ENCODE data around the gene ZBTB21.

Gene ZBTB21

GRCh38 chr21:42009831-42010506, at the start of gene ZBTB21:
TSS of gene ZBTB21 (minus strand) at chr21:42010360. CDS start at chr21:41994095, 16,265 bp downstream.
- peak; percentile 98 for DNase-seq (ENCODE audit: low read depth, low spot score)

GRCh38 chr21:42059721-42060120, 49.6 kb upstream of the ZBTB21 start:
- no peak for DNase-seq (ENCODE audit: low read depth, low spot score)

GRCh38 chr21:42059141-42059540, 49.0 kb upstream of the ZBTB21 start:
- no peak for DNase-seq (ENCODE audit: low read depth, low spot score)

DNA sequence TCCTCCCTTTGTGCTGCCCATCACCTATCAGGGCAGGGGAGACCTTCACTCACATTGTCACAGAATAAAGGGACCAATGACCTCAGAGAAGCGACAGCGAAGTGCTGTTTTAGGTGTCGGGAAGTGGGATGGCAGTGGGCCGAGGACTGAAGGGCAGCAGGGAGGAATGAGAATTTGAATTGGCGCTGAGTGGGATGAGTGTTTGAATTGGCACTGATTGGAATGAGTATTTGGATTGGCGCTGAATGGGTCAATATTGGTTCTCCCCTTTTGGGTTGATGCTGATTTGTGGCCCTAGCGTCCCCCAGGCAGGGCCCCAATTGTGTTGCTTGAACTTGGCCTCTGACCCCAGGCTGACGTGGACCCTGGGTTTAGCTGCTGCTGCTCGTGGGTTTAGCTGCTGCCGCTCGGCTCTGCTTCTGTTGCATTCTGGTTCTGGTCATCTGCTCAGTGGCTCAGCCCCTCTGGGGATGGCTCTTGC, 48.5 kb upstream of the ZBTB21 start:
- DNase-seq (ENCODE audit: low read depth, low spot score) = no peak

- no peak for DNase-seq (ENCODE audit: low read depth, low spot score)
These were observed 47.8 kb upstream of the ZBTB21 start for GRCh38 chr21:42057851-42058437.

DNA sequence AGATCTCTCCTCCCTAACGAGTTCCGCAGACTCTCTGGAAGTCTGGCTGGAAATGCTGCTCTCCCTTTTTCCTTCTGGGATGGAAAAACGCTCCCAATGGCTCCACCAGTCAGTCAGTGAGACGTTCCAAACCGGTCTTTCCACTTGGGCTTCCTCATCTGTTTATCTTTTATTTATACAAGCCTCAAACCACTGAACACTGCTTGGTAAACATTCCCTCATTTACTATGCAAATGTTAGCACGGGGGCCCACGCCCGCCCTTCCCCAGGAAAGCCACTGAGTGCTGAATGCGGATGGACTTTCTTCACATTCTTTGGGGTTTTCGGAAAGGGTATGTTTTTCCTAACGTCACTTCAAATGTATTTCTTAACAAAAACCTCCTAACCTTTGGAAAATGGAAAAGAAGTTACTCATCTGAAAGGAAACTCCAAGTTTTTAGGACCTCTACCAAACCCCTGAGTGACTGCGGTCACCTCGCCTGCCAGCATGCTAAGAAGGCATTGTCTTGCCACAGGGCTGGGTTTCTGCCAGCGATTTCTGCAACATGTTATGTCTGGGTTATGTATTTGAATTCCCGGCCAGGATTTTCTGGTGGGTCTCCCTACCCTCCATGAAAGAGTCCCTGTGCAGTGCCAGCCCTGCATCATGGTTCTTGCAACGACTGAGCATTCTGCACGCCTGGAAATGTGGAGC, 47.0 kb upstream of the ZBTB21 start:
- no peak for DNase-seq (ENCODE audit: low read depth, low spot score)

DNA sequence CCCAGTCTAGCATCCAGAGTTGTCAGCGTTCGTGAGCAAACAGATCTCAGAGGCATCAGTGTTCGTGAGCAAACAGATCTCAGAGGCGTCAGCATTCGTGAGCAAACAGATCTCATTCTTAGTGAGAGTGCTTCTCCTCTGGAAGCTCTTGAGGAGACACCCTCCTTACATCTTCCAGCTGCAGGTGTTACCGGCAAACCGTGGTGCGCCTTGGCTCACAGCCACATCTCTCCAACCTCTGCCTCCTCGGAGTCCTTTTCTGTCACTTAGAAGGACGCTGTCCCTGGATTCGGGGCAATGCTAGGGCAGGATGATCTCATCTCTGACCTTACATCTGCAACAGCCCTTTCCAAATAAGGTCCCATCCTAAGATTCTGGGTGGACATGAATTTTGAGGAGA, 46.3 kb upstream of the ZBTB21 start:
- no peak for DNase-seq (ENCODE audit: low read depth, low spot score)

GRCh38 chr21:42055425-42055824, 45.3 kb upstream of the ZBTB21 start:
- DNase-seq (ENCODE audit: low read depth, low spot score) = no peak

DNA sequence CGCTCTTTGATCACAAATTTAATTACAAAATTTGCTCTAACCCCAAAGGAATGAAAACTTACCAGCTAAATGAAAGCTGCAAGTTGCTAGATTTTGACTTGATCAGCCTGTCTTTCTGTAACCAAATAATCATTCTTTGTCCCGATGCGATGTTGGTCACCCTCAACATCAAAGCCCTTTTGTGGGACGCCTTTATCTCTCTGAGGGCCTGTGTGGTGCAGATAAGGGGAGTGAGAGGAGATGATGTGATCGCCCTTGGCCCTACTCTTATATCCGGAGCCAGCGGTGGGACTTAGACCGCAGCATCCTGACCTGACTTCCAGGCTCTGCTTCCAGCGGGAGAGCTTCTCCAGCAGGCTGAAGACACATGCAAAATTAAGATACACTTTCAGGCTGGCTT, 41.6 kb upstream of the ZBTB21 start:
- DNase-seq (ENCODE audit: low read depth, low spot score) = no peak

DNA sequence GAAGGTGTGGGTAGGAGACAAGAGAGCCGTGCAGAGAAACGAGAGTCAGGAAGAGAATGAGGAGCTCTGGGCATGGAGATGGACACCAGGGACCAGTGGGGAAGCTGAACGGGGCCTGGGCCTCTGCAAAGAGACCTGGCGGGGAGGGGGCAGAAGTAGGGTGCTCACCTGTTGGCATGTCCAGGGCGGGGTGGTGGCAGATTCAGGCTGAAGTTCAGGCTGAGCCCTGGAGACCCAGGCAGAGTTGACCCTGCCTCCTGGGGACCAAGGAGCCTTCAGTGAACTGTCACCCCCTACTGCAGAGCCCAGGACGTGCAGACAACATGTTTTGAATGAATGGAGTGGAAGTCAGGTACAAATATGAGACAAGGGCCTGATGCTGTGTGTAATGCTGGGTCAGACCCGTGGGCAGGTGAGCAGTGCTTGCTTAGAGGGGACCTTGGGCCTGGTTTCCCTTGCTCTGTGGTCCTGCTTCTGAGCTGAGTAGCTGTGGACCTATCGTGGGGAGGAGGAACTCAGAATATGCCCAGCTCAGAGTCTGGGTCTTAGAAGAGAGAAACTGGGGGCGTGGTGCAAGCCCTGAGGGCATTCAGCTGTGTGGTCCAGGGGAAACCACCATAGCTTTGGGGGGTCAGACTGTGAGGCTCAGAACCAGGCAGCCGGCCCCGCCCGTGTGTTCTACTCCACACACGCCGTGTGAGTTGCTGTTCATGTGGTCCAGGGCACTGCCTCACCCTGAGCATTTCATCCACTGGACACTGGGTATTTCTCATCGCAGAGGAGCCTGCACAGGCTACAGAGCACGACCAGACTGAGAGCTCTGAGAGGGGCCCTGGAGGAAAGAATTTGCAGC, 39.6 kb upstream of the ZBTB21 start:
- DNase-seq (ENCODE audit: low read depth, low spot score) = no peak

- DNase-seq (ENCODE audit: low read depth, low spot score) = no peak
These were observed 38.9 kb upstream of the ZBTB21 start for GRCh38 chr21:42048870-42049577.

DNA sequence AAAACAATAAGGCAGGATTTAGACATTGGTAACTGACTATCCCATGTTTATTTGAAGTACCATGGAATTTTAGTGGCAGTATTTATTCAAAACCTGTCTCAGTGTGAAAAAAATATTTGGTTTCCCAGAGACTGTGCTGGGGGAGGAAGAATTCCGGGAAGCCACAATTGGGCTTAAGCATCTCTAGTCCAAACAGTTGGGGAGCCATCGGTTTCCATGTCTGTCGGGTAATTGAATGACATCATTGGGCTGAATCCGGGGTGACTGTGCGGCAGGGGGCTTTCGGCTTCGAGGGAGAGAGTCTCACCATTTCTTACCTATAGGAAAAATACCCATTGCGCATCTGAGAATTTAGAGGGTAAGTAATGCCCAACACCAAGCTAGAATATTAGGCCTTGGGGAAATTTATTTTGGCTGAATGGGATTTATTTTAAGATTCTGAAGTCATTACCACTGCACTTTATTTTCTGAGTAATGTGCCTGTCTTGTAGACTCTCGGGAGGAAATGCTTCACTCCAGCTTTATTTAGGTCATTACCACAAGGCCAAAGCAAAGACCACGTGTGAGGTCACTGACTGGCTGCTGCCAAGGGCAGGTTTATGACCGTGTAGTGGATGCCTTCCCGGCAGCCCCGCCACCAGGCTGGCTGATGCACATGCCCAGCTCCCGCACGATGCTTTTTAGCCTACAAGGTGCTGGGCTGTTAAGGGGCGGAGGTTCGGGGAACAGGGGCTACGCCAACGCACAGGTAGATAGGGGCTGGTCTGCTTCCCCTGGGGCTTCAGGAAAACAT, 37.9 kb upstream of the ZBTB21 start:
- no peak for DNase-seq (ENCODE audit: low read depth, low spot score)

GRCh38 chr21:42044871-42045495, 34.8 kb upstream of the ZBTB21 start:
- no peak for DNase-seq (ENCODE audit: low read depth, low spot score)

DNA sequence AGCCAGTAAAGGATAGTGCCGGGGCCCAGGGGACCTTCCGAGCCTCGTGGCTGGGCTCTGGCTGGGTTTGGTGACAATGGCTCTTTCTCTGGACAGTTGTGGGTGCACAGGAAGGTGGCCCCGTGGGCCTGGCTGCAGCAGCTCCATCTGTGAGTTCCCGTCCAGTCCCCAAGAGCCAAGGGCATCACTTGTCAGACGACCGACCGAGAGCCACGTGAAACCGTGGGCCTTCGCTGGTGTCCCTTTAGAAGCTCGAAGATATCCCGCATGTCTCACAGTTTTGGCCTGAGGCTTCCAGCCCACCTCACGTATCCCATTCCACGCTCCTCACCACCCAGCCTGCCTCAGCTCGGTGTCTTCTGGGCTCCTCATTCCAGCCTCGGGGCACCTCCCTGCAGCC, 33.8 kb upstream of the ZBTB21 start:
- DNase-seq (ENCODE audit: low read depth, low spot score) = no peak

DNA sequence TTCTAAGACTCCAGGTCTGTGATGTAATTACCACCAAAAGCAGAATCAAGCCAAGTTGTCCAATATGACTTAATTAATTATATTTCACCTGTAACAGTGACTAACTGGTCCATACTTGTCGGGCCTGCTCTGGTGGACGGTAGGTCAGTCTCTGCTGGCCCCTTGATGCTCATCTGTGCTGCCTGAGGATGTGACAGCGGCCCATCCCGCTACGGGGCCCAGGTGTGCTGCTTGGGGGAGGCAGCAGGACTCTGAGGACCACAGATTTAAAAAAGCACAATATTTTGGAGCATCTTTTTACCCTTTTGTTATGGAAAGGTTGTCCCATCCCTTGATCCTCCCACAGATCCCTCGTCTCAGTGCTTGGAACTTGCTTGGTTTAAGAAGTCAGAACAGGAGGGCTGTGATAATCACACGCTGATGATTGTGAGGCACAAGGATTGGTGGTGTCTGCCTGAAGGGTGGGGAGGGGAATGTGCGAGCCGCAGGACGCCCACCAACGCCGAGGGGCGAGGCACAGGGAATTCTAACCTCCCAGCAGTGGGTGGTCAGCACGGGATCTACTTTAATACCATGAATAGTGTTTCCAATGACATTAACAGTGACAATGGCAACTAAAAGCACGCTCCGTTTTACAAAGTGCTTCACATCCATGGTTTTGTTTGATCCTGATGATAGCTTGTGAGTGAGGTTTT, 33.2 kb upstream of the ZBTB21 start:
- no peak for DNase-seq (ENCODE audit: low read depth, low spot score)

DNA sequence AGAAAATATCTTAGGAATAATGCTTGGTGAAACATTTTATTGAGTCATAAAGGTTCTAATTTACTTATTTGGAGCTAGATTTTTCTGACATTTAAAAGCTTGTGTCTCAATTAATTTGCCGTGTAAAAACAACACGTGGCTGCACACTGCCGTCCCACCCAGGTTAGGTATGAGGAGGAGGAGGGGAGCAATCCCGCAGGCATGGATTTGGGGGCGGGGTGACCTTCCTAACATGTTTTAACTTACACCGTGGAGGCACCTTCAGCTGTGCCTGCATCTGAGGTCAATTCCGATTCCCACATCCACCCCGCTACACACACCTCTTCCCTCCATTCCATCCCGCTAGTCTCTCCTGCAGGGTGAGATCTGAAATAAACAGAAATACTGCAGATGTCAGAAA, 32.5 kb upstream of the ZBTB21 start:
- no peak for DNase-seq (ENCODE audit: low read depth, low spot score)

- DNase-seq (ENCODE audit: low read depth, low spot score) = no peak
These were observed 31.6 kb upstream of the ZBTB21 start for GRCh38 chr21:42041711-42042110.

GRCh38 chr21:42041246-42041645, 31.1 kb upstream of the ZBTB21 start:
- DNase-seq (ENCODE audit: low read depth, low spot score) = no peak

DNA sequence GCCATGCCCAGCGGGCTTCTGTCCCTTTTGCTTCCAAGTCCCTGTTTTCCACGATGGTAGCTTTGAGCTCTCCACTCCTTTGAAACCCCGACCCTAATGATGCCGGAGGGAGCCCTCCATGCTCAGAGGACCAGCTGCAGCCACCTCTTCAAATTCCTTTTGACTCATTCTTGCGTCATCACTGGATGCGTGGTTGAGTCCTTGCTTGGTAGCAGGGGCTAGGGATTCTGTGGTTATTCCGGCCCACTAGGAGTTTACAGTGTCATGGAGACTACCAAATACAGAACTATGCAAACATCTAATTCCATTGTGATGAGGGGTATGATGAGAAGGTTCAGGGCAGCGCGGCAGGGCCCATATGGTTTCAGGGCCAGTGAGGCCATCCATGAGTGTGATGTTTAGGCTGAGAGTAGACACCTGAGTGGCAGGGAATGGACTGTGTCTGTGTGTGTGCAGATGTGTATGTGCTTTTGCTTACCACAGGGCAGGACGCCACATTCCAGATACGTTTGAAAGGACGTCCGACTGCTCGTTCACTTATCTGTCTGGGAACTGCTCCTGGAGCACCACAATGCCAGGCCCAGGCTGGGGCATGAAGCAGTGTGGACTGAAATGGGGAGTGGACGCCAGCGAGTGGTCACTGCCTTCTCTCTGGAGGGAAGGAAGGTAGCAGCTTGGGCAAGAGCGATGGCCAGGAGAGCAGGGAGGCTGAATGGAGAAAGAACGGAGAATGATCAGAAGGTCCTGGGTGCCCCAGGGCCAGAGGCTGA, 30.4 kb upstream of the ZBTB21 start:
- no peak for DNase-seq (ENCODE audit: low read depth, low spot score)

All from activated naive CD8-positive, alpha-beta T cell treated with anti-CD3 and anti-CD28 coated beads, Interleukin-2, amount 50 U/mL, for 16 hours (primary cell).